Panc1 (cell line): ENCODE results near the gene TEAD4.

Source experiments
- POLR2AphosphoS5 ChIP-seq: IDR thresholded peaks from 2 replicates; pipeline ENCODE4 v1.6.1; 2012; ENCODE audit warnings: mild to moderate bottlenecking, low read depth, low read length, moderate library complexity
- SIN3A ChIP-seq: IDR thresholded peaks from 2 replicates; pipeline ENCODE4 v1.6.1; 2012; ENCODE audit warnings: low read depth, mild to moderate bottlenecking, low read length, moderate library complexity, borderline replicate concordance; ENCODE audit not compliant: insufficient read depth
- TCF7L2 ChIP-seq: IDR thresholded peaks from 2 replicates; pipeline ENCODE4 v1.6.1; 2011; ENCODE audit warnings: mild to moderate bottlenecking, low read depth, low read length, inconsistent platforms
- TF ChIP-seq, protein P1 (sequence below): fragments of 450-650 bp; IDR thresholded peaks from 2 replicates; pipeline ENCODE4 v1.5.1; 2017; ENCODE audit warnings: mild to moderate bottlenecking
- TF ChIP-seq, protein P2 (sequence below), 2 experiments: IDR thresholded peaks; 2 replicates each; pipeline ENCODE4 v1.6.1; 2011 to 2012; ENCODE audit warnings: low read depth in 2 of 2, control low read depth in 1 of 2, low read length in 1 of 2, mild to moderate bottlenecking in 1 of 2, moderate library complexity in 1 of 2; ENCODE audit not compliant: insufficient read depth in 1 of 2

DNA sequence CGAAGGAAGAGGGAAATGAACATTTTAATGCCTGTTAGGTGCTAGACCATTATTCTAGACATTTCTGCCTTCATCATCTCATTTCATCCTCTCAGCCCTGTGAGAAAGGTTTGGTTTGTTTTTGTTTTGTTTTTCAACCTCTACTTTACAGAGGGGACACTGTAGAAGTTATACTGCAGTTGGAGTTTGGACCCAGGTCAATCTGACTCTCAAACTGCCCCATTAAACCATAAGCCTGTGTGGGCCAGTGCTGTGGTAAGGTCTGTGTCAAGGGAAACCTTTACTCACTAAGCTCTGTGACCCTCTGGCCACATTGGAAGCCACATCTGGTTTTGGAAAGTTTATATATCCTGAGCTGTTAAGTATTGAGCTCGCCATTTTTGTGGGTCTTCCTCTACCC is 8.5 kb downstream of the TEAD4 start:
- TF ChIP-seq, protein P1, sequence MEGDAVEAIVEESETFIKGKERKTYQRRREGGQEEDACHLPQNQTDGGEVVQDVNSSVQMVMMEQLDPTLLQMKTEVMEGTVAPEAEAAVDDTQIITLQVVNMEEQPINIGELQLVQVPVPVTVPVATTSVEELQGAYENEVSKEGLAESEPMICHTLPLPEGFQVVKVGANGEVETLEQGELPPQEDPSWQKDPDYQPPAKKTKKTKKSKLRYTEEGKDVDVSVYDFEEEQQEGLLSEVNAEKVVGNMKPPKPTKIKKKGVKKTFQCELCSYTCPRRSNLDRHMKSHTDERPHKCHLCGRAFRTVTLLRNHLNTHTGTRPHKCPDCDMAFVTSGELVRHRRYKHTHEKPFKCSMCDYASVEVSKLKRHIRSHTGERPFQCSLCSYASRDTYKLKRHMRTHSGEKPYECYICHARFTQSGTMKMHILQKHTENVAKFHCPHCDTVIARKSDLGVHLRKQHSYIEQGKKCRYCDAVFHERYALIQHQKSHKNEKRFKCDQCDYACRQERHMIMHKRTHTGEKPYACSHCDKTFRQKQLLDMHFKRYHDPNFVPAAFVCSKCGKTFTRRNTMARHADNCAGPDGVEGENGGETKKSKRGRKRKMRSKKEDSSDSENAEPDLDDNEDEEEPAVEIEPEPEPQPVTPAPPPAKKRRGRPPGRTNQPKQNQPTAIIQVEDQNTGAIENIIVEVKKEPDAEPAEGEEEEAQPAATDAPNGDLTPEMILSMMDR: no peak
- TF ChIP-seq, protein P2, sequence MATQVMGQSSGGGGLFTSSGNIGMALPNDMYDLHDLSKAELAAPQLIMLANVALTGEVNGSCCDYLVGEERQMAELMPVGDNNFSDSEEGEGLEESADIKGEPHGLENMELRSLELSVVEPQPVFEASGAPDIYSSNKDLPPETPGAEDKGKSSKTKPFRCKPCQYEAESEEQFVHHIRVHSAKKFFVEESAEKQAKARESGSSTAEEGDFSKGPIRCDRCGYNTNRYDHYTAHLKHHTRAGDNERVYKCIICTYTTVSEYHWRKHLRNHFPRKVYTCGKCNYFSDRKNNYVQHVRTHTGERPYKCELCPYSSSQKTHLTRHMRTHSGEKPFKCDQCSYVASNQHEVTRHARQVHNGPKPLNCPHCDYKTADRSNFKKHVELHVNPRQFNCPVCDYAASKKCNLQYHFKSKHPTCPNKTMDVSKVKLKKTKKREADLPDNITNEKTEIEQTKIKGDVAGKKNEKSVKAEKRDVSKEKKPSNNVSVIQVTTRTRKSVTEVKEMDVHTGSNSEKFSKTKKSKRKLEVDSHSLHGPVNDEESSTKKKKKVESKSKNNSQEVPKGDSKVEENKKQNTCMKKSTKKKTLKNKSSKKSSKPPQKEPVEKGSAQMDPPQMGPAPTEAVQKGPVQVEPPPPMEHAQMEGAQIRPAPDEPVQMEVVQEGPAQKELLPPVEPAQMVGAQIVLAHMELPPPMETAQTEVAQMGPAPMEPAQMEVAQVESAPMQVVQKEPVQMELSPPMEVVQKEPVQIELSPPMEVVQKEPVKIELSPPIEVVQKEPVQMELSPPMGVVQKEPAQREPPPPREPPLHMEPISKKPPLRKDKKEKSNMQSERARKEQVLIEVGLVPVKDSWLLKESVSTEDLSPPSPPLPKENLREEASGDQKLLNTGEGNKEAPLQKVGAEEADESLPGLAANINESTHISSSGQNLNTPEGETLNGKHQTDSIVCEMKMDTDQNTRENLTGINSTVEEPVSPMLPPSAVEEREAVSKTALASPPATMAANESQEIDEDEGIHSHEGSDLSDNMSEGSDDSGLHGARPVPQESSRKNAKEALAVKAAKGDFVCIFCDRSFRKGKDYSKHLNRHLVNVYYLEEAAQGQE (IDR thresholded peaks at IDR 0.05; ENCODE audit: insufficient read depth in 1 of 2, low read depth in 2 of 2, low read length in 1 of 2): no peak
- TF ChIP-seq SIN3A: no peak
- TF ChIP-seq POLR2AphosphoS5: no peak
- no peak for TF ChIP-seq TCF7L2
